ENCODE measurements around the gene LRFN5.
"Not testable (repeated sequence)": the region's sequence is repeated elsewhere in the genome, so short reads cannot be mapped to it uniquely, and the experiment has no call there.

LRFN5 gene

GRCh38 chr14:41666301-41666700 lies 59.6 kb downstream of the LRFN5 start:
- H3K27ac ChIP-seq = no peak overlapping the region
- TF ChIP-seq, protein P1, sequence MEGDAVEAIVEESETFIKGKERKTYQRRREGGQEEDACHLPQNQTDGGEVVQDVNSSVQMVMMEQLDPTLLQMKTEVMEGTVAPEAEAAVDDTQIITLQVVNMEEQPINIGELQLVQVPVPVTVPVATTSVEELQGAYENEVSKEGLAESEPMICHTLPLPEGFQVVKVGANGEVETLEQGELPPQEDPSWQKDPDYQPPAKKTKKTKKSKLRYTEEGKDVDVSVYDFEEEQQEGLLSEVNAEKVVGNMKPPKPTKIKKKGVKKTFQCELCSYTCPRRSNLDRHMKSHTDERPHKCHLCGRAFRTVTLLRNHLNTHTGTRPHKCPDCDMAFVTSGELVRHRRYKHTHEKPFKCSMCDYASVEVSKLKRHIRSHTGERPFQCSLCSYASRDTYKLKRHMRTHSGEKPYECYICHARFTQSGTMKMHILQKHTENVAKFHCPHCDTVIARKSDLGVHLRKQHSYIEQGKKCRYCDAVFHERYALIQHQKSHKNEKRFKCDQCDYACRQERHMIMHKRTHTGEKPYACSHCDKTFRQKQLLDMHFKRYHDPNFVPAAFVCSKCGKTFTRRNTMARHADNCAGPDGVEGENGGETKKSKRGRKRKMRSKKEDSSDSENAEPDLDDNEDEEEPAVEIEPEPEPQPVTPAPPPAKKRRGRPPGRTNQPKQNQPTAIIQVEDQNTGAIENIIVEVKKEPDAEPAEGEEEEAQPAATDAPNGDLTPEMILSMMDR (conservative IDR thresholded peaks at IDR 0.05) = no peak

DNA sequence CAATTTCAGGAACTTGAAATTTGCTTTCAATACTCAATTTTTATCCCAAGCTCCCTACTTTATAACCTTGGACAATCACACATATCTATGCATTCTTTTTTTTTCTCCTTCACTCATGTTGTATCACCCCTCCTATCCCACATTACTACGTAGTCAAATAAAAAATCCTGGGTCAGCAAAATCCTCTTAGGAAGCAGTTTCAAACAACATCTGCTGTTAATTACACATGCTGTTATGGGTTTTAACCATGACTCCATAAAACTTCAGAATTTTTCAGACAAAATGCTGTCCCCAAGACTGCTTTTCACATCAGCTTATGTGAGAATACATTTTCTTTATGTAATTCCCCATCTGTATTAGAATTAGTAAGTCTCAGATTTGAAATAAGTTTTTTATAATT lies 61.7 kb downstream of the LRFN5 start:
- no peak overlapping the region for H3K27ac ChIP-seq

GRCh38 chr14:41673601-41674000 lies 66.9 kb downstream of the LRFN5 start:
- not testable (repeated sequence) for H3K27ac ChIP-seq

More for the DNA sequence above, 61.7 kb downstream of the LRFN5 start:
- TF ChIP-seq, protein P1 (conservative IDR thresholded peaks at IDR 0.05) = no peak

- not testable (repeated sequence) for H3K27ac ChIP-seq
Observed at GRCh38 chr14:41674511-41674971, 67.9 kb downstream of the LRFN5 start.

GRCh38 chr14:41699486-41699885 lies 92.8 kb downstream of the LRFN5 start:
- H3K27ac ChIP-seq = no peak overlapping the region
- TF ChIP-seq, protein P1 (conservative IDR thresholded peaks at IDR 0.05) = no peak

DNA sequence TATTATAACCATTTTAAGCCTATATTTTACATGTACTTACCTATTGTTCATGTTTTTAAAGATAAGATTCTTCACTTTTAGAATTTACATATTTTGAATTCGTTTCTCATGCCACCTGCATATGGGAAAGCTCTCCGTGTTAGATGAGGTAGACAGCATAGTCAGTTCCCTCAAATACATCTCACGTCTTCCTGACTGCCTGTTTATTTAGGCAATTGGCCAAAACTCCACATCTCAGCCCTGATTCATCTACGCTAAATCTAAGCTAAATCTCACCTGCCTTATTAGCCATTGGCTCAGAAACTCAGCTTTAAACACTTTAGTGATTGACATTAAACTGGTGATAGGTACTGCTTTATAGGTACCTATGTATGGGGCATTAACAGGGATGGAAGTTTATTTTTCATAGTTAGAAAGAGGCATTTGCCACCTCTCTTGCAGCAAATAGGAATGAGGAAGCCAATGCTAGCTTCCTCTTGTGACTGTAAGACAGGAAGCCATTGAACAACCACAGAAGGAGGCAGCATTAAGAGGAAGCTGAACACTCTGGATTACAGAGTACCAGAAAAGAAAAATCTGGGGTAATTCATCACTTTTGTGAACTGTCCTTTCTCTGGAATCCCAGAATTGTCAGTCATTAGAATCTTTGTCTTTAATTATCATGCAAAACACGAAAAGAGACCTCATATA lies 111.9 kb downstream of the LRFN5 start:
- TF ChIP-seq, protein P1 (conservative IDR thresholded peaks at IDR 0.05) = no peak
- H3K27ac ChIP-seq = no peak overlapping the region

- H3K27ac ChIP-seq = no peak overlapping the region
- TF ChIP-seq, protein P1 (conservative IDR thresholded peaks at IDR 0.05) = no peak
Observed at GRCh38 chr14:41739203-41739602, 132.5 kb downstream of the LRFN5 start.

DNA sequence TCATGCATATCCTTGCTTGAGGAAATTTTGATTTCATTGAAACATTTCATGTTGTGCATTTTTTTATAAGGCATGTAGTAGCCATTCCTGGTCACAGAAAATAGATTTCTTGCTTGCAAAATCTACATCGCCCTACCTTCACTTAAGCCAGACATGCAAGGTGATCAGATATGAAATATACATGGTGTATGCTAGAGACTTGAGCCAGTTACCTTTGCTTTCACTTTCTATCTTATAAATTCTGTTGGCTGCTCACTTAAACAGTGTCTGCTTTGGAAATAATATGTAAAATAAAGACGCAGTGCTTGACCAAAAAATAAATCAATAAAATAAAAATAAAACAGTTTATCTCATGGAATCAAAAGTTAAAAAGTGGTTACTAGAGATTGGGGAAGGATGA lies 136.5 kb downstream of the LRFN5 start:
- no peak overlapping the region for H3K27ac ChIP-seq
- TF ChIP-seq, protein P1 (conservative IDR thresholded peaks at IDR 0.05) = no peak

All from VCaP (cell line).